Measurements from ENCODE around the gene GJB4.
"Not testable (repeated sequence)": the region's sequence is repeated elsewhere in the genome, so short reads cannot be mapped to it uniquely, and the experiment has no call there.

Gene GJB4

GRCh38 chr1:34759503-34760357, at the start of gene GJB4:
Gene GJB4 (plus strand): TSS chr1:34759740. CDS start chr1:34761255, 1,515 bp downstream.
- DNase-seq (ENCODE audit: low read depth), result no peak

- DNase-seq (ENCODE audit: low read depth), result no peak
Observed at GRCh38 chr1:34710812-34711211, 48.7 kb upstream of the GJB4 start.

- DNase-seq (ENCODE audit: low read depth), result no peak
Observed at GRCh38 chr1:34711485-34711884, 48.1 kb upstream of the GJB4 start.

- DNase-seq (ENCODE audit: low read depth), result no peak
Observed at GRCh38 chr1:34712007-34712688, 47.4 kb upstream of the GJB4 start.

- no peak for DNase-seq (ENCODE audit: low read depth)
Observed at GRCh38 chr1:34713443-34713842, 46.1 kb upstream of the GJB4 start.

- DNase-seq (ENCODE audit: low read depth), result no peak
Observed at GRCh38 chr1:34714386-34714785, 45.2 kb upstream of the GJB4 start.

- DNase-seq (ENCODE audit: low read depth), result no peak
Observed at GRCh38 chr1:34715139-34715538, 44.4 kb upstream of the GJB4 start.

GRCh38 chr1:34721241-34721640, 38.3 kb upstream of the GJB4 start:
- no peak for DNase-seq (ENCODE audit: low read depth)

GRCh38 chr1:34721646-34722355, 37.7 kb upstream of the GJB4 start:
- DNase-seq (ENCODE audit: low read depth), result no peak

DNA sequence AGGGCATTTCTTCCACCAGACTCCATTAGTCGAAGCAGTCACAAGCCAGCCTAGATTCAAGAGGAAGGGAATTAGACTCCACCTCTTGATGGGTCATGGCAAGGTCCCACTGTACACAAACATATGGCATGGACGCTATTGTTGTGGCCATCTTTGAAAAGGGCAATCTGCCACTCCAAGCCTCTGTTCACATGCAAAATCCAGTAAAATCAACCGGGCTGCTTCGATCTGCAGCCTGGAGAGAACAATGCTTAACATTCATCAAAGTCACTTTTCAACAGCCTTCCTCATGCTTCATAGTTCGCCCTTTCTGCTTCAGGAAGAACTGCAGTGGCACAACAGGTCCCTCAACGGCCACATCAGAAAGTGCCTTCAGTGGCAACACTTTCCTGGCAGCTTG, 32.7 kb upstream of the GJB4 start:
- no peak for DNase-seq (ENCODE audit: low read depth)

DNA sequence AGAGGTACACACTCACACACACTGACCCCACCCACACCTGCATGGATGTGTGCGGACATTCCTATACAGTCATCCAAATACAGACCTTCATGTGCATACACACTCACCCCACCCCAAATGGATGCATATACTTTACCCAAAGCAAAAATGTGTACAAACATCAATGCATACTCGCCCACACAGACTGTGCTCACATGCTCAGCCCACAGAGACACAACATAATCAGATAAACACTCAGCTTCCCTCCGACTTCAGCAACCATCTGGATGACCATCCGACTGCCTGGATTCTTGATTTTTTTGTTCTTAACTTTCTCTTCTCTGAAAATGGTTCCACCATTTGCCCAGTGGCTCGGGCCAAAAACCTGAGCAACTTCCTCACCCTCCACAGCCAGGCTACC, 29.1 kb upstream of the GJB4 start:
- no peak for DNase-seq (ENCODE audit: low read depth)

DNA sequence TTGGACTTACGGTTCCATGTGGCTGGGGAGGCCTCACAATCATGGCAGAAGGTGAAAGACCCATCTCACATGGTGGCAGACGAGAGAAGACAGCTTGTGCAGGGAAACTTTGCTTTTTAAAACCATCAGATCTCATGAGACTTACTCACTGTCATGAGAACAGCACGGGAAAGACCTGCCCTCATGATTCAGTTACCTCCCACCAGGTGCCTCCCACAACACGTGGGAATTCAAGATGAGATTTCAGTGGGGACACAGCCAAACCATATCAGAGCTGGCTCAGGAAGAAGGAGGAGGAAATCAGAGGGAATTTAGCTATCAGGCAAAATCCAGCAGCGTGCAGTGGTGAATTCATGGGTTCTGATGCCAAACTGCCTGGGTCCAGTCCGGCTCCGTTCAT, 26.7 kb upstream of the GJB4 start:
- not testable (repeated sequence) for DNase-seq (ENCODE audit: low read depth)

DNA sequence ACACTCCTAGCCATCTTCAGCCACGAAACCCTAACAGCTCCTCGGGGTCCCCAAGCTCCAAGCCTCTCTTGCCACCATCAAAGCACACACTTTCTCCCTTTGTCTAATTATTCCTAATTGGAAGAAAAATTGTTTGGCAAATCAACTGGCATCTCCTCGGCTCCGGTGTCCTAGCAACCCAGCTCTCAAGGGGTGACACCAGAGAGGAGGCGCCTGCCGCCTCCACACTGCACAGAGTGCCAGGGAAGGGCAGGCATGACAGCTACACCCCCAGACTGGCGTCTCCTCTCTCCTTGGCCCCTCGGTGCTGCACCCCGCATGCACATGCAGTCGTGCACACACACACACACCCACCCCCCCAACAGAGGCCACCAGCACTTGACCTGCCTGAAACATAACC, 22.8 kb upstream of the GJB4 start:
- DNase-seq (ENCODE audit: low read depth), result no peak

DNA sequence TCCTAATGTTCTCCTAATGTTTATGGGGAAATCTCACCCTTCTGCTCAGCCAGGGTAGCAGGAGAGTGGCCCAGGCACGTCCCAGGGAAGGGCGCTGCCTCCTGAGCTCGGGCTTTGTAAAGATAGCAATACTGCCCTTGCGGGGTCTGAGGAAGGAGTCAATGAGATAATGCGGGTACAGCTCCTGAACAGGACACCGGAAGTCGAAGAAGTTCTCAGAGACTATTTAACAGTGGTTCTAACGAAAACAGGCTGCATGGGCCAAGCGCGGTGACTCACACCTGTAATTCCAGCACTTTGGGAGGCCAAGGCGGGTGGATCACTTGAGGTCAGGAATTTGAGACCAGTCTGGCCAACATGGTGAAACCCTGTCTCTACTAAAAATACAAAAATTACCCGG, 22.3 kb upstream of the GJB4 start:
- not testable (repeated sequence) for DNase-seq (ENCODE audit: low read depth)

DNA sequence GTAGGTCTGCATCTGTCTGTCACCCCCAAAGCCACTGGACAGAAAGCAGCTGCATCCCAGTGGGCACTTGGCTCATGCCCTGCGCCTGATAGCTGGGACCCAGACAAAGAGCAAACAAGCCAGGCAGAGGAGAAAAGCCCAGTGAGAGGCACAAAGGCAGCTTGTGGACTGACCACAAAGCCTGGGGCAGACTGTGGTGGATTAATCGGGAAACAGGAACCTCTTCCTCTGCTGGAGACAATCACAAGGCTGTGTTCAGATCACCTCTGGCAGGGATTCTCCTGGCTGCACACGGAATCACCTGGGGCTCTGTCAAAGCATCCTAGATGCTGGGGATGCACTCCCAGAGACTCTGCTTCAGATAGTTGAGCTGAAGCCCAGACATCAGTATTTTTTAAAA, 19.9 kb upstream of the GJB4 start:
- no peak for DNase-seq (ENCODE audit: low read depth)

GRCh38 chr1:34740161-34740868, 19.2 kb upstream of the GJB4 start:
- DNase-seq (ENCODE audit: low read depth), result no peak

- peak; percentile 37 for DNase-seq (ENCODE audit: low read depth)
Observed at GRCh38 chr1:34742667-34743270, 16.8 kb upstream of the GJB4 start.

DNA sequence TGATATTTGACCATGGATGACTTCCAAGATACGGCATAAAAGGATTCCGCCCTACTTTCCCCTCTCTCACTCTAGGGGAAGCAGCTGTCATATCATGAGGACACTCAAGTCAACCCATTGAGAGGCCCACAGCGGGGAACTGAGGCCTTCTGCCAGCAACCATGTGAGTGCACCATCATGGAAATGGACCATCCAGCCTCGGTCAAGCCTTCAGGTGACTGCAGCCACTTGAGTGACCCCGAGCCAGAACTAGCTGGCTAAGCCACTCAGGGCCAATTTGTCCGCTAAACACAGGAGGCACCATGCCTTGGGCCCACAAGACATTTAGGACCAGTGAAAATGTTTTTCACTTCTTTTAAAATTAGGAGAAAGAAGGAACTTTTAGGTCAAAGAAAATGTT, 15.8 kb upstream of the GJB4 start:
- DNase-seq (ENCODE audit: low read depth), result no peak

DNA sequence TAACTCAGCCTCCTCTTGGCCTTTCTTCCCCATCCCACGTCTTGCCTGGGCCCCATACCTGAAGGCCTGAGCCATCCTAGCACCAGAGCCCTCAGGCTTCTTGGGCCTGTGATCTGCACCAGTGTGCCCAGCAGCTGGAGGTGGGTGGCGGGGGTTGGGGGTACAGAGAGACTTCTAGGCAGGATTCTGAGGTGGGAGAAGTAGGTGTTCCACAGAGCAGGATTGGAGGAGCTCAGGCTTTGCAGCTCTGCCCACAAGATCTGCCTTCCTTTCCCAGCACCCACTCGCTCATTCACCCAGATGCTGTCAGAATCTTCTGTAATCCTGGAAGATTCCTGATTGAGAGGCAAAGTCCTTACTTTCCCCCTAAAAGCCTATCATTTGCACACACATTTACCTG, 14.7 kb upstream of the GJB4 start:
- DNase-seq (ENCODE audit: low read depth), result no peak

DNA sequence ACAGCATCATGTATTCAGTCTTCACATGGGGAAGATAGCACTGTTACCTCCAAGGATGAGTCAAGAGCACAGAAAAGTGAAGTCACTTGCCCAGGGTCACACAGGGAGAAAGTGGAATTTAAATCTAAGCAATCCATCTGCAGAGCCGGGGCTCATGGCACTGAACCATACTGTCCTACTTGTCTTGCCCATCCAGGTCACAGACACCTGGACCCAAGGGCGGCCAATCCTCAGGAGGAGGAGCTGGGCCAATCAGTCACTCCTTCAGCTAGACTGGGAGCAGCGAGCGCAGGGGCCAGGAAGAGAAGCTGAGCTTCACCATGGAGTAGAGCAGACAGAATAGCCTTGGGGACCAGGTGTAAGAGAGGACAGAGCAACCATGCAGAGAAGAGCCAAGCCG, 13.9 kb upstream of the GJB4 start:
- no peak for DNase-seq (ENCODE audit: low read depth)

- no peak for DNase-seq (ENCODE audit: low read depth)
Observed at GRCh38 chr1:34746101-34746500, 13.4 kb upstream of the GJB4 start.

Measured in fibroblast of gingiva (primary cell).